Measurements from ENCODE around the gene TNFRSF4. TPM values are rescaled to one million over a fixed set of nuclear protein-coding genes. Genes with fewer than 3 reads are reported as not detected.

The TNFRSF4 gene
- total and polyA plus RNA-seq, 9 of the 15 experiments (the other 6 are each of a cell fraction or from before 2014, with no cell fraction given) = 0.07 to 0.44 (median 0.19) TPM; not detected in 5

GRCh38 chr1:1185101-1185765 is 28.7 kb downstream of the TNFRSF4 start (continued):
- TF ChIP-seq, protein P1, sequence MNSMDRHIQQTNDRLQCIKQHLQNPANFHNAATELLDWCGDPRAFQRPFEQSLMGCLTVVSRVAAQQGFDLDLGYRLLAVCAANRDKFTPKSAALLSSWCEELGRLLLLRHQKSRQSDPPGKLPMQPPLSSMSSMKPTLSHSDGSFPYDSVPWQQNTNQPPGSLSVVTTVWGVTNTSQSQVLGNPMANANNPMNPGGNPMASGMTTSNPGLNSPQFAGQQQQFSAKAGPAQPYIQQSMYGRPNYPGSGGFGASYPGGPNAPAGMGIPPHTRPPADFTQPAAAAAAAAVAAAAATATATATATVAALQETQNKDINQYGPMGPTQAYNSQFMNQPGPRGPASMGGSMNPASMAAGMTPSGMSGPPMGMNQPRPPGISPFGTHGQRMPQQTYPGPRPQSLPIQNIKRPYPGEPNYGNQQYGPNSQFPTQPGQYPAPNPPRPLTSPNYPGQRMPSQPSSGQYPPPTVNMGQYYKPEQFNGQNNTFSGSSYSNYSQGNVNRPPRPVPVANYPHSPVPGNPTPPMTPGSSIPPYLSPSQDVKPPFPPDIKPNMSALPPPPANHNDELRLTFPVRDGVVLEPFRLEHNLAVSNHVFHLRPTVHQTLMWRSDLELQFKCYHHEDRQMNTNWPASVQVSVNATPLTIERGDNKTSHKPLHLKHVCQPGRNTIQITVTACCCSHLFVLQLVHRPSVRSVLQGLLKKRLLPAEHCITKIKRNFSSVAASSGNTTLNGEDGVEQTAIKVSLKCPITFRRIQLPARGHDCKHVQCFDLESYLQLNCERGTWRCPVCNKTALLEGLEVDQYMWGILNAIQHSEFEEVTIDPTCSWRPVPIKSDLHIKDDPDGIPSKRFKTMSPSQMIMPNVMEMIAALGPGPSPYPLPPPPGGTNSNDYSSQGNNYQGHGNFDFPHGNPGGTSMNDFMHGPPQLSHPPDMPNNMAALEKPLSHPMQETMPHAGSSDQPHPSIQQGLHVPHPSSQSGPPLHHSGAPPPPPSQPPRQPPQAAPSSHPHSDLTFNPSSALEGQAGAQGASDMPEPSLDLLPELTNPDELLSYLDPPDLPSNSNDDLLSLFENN (IDR thresholded peaks at IDR 0.05; ENCODE audit: low read depth in 2 of 2, low read length in 2 of 2) = peak in 1 of 2 experiments; percentile 30; a peak in 1 of 4 replicates
- TF ChIP-seq ZNF76 (CRISPR knock-in tag; IDR thresholded peaks at IDR 0.05; ENCODE audit: borderline replicate concordance) (no peak), SMARCE1 (IDR thresholded peaks at IDR 0.05) (peak; percentile 68; the same call in 1 of the 2 replicates), PRDM10 (IDR thresholded peaks at IDR 0.05; ENCODE audit: partially characterized antibody) (no peak), KHSRP (IDR thresholded peaks at IDR 0.05) (no peak), CXXC5 (CRISPR knock-in tag; IDR thresholded peaks at IDR 0.05) (peak; percentile 59; the same call in 1 of the 2 replicates), IRF2 (CRISPR knock-in tag; IDR thresholded peaks at IDR 0.05) (no peak), ESRRA (IDR thresholded peaks at IDR 0.05; ENCODE audit: borderline replicate concordance, low read depth) (peak; percentile 31; the same call in 1 of the 2 replicates), ATF1 (CRISPR knock-in tag; IDR thresholded peaks at IDR 0.05) (no peak), ATF1 (tag; IDR thresholded peaks at IDR 0.05) (peak; percentile 56), CBX8 (IDR thresholded peaks at IDR 0.05; ENCODE audit: borderline replicate concordance, extremely low read depth, low read depth, low read length, poor library complexity, severe bottlenecking) (no peak), NR2F6 (CRISPR knock-in tag; IDR thresholded peaks at IDR 0.05) (no peak)
- TF ChIP-seq, protein P2, sequence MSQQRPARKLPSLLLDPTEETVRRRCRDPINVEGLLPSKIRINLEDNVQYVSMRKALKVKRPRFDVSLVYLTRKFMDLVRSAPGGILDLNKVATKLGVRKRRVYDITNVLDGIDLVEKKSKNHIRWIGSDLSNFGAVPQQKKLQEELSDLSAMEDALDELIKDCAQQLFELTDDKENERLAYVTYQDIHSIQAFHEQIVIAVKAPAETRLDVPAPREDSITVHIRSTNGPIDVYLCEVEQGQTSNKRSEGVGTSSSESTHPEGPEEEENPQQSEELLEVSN (IDR thresholded peaks at IDR 0.05; ENCODE audit: borderline replicate concordance in 1 of 2, extremely low read depth in 1 of 2, insufficient read depth in 1 of 2, insufficient read length in 1 of 2, low read depth in 1 of 2, low read length in 1 of 2, poor library complexity in 1 of 2, severe bottlenecking in 1 of 2) = peak; percentile 29 to 32
- TF ChIP-seq, protein P3, sequence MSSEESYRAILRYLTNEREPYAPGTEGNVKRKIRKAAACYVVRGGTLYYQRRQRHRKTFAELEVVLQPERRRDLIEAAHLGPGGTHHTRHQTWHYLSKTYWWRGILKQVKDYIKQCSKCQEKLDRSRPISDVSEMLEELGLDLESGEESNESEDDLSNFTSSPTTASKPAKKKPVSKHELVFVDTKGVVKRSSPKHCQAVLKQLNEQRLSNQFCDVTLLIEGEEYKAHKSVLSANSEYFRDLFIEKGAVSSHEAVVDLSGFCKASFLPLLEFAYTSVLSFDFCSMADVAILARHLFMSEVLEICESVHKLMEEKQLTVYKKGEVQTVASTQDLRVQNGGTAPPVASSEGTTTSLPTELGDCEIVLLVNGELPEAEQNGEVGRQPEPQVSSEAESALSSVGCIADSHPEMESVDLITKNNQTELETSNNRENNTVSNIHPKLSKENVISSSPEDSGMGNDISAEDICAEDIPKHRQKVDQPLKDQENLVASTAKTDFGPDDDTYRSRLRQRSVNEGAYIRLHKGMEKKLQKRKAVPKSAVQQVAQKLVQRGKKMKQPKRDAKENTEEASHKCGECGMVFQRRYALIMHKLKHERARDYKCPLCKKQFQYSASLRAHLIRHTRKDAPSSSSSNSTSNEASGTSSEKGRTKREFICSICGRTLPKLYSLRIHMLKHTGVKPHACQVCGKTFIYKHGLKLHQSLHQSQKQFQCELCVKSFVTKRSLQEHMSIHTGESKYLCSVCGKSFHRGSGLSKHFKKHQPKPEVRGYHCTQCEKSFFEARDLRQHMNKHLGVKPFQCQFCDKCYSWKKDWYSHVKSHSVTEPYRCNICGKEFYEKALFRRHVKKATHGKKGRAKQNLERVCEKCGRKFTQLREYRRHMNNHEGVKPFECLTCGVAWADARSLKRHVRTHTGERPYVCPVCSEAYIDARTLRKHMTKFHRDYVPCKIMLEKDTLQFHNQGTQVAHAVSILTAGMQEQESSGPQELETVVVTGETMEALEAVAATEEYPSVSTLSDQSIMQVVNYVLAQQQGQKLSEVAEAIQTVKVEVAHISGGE (CRISPR knock-in tag; IDR thresholded peaks at IDR 0.05) = peak in 1 of 3 experiments; percentile 62; a peak in 1 of 6 replicates

Data from K562 (cell line).